Aorta (tissue), 5 donors: ENCODE measurements around the gene ETV6. TPM values are rescaled to one million over a fixed set of nuclear protein-coding genes. Genes with fewer than 3 reads are reported as not detected.
A peak's percentile ranks its signal among the peaks of the same experiment; 100 is the strongest.

Experiments
- ATAC-seq: fragments of 200-7000 bp; cut with Tn5 transposase; one replicate; pipeline ENCODE4 v1.9.1; 2022; ENCODE audit warnings: moderate library complexity; ENCODE audit not compliant: low FRiP score
- DNase-seq, 2 donors: peaks; one replicate each; pipeline ENCODE4 v3.0.0-alpha.2; 2020
- H3K27ac ChIP-seq, 2 donors: one replicate each; pipeline ENCODE4 v1.5.1; 2013; ENCODE audit warnings: low read length in 2 of 2, mild to moderate bottlenecking in 2 of 2, moderate library complexity in 2 of 2, control low read depth in 1 of 2, inconsistent platforms in 1 of 2, low read depth in 1 of 2
- H3K27me3 ChIP-seq, 2 donors: one replicate each; pipeline ENCODE4 v1.6.1; 2013; ENCODE audit warnings: control low read depth in 1 of 2, low read length in 1 of 2, mild to moderate bottlenecking in 1 of 2, moderate library complexity in 1 of 2; ENCODE audit not compliant: insufficient read depth in 2 of 2, control insufficient read depth in 1 of 2
- H3K36me3 ChIP-seq, 2 donors: one replicate each; pipeline ENCODE4 v1.6.1; 2013; ENCODE audit warnings: control low read depth in 1 of 2, low read length in 1 of 2, mild to moderate bottlenecking in 1 of 2; ENCODE audit not compliant: insufficient read depth in 2 of 2, control insufficient read depth in 1 of 2
- H3K4me1 ChIP-seq, 2 donors: one replicate each; pipeline ENCODE4 v1.6.1; 2013; ENCODE audit warnings: low read length in 2 of 2, control low read depth in 1 of 2, mild to moderate bottlenecking in 1 of 2, moderate library complexity in 1 of 2; ENCODE audit not compliant: insufficient read depth in 2 of 2, control insufficient read depth in 1 of 2
- H3K4me3 ChIP-seq, 2 donors: one replicate each; pipeline ENCODE4 v1.5.1; 2013; ENCODE audit warnings: low read length in 2 of 2, control low read depth in 1 of 2, mild to moderate bottlenecking in 1 of 2
- H3K9me3 ChIP-seq: one replicate; pipeline ENCODE4 v1.6.1; 2013; ENCODE audit warnings: mild to moderate bottlenecking, low read length; ENCODE audit not compliant: control insufficient read depth
- WGBS, 2 donors: extraction: QIAGEN DNeasy Blood & Tissue Kit; methylation state at CpG; one replicate each; pipeline ENCODE4 v1.1.7; 2013; 5-methylcytosine and 5-hydroxymethylcytosine counted together
- intact Hi-C, 2 donors: fragments of 100-400 bp; cut with DNase I; formaldehyde crosslinking; loops; one replicate each; pipeline versions ENCODE4 v1.14.2 to v1.15.0; 2022
- polyA plus RNA-seq, 2 donors: library from polyadenylated mRNA; stranded (reverse); fragments of 200-250 nt; gene quantifications; one replicate each; pipeline ENCODE4 v1.2.3, GENCODE V29; 2013
- total RNA-seq, 2 donors: library from RNA; stranded (reverse); fragmentation: NEBNext Ultra II Directional; extraction: Animal tissue kit (Norgen Biotek cat#: 25700); gene quantifications; one replicate each; pipeline ENCODE4 v1.2.1, GENCODE V29; 2021
- donor health status: healthy with polysubstance abuse.
- donor health status: Bipolar disorder and iron deficiency.
- donor health status: DM: no; HTN: no; CAD: no.
- donor health status: DM: no; HTN: no; CAD: no.
- donor health status: DM: yes; HTN: yes; CAD: no.

The ETV6 gene
- total and polyA plus RNA-seq, 4 donors = 6.9 to 113 (median 46.7) TPM

- WGBS, 2 donors = 90 to 93% methylated on average over 11 of the region's 11 CpGs
- no peak overlapping the region for H3K4me3 ChIP-seq
- DNase-seq (peak in 1 of 2 donors; percentile 78), ATAC-seq (no peak)
- H3K36me3 ChIP-seq = no peaks in the 10 kb centered on the region
- peaks cover 4 to 11% of the 10 kb centered on the region in 2 donors for H3K4me1 ChIP-seq
- H3K9me3 ChIP-seq = no peaks in the 10 kb centered on the region
- intact Hi-C loops = no loop called here
- H3K27me3 ChIP-seq = no peaks in the 10 kb centered on the region
- H3K27ac ChIP-seq = no peak overlapping the region
Observed at GRCh38 chr12:11749943-11750690, 100.6 kb downstream of the ETV6 start.

GRCh38 chr12:11752403-11753149 is 103.1 kb downstream of the ETV6 start:
- H3K27me3 ChIP-seq = no peaks in the 10 kb centered on the region
- DNase-seq (peak in 1 of 2 donors; percentile 59), ATAC-seq (peak; percentile 68)
- no peaks in the 10 kb centered on the region for H3K36me3 ChIP-seq
- no peaks in the 10 kb centered on the region for H3K9me3 ChIP-seq
- H3K4me1 ChIP-seq = peaks cover 4 to 21% of the 10 kb centered on the region in 2 donors
- peak overlapping the region; percentile 87 to 94 for H3K27ac ChIP-seq
- 73% methylated on average over 21 of the region's 21 CpGs for WGBS, 2 donors
- no peak overlapping the region for H3K4me3 ChIP-seq
- intact Hi-C loops = no loop called here

GRCh38 chr12:11753150-11753499 is 103.7 kb downstream of the ETV6 start:
- Histone ChIP-seq H3K27ac (peak overlapping the region; percentile 87 to 94), H3K4me1 (peaks cover 4 to 25% of the 10 kb centered on the region in 2 donors), H3K4me3 (no peak overlapping the region), H3K9me3 (no peaks in the 10 kb centered on the region), H3K36me3 (no peaks in the 10 kb centered on the region), H3K27me3 (no peaks in the 10 kb centered on the region)
- WGBS, 2 donors = 12 to 32% methylated on average over 2 of the region's 2 CpGs
- ATAC-seq (no peak), DNase-seq (no peak)
- intact Hi-C loops = no loop called here

- peaks cover 6 to 29% of the 10 kb centered on the region in 2 donors for H3K4me1 ChIP-seq
- no peak for DNase-seq
- intact Hi-C loops = loop anchor here in 1 of 2 donors (2.0 kb wide), 1 partner anchor 103 kb away; no protein-coding TSS in a partner anchor
- no peaks in the 10 kb centered on the region for H3K9me3 ChIP-seq
- ATAC-seq = peak; percentile 26
- H3K4me3 ChIP-seq = no peak overlapping the region
- H3K27ac ChIP-seq = peak overlapping the region; percentile 87 to 94
- H3K36me3 ChIP-seq = no peaks in the 10 kb centered on the region
- 23 to 42% methylated on average over 5 of the region's 5 CpGs for WGBS, 2 donors
- H3K27me3 ChIP-seq = no peaks in the 10 kb centered on the region
Observed at GRCh38 chr12:11753826-11754225, 104.4 kb downstream of the ETV6 start.

GRCh38 chr12:11754256-11754655 is 104.8 kb downstream of the ETV6 start:
- Histone ChIP-seq H3K27me3 (no peaks in the 10 kb centered on the region), H3K4me1 (peaks cover 9 to 29% of the 10 kb centered on the region in 2 donors), H3K27ac (peak overlapping the region; percentile 42 to 71), H3K9me3 (no peaks in the 10 kb centered on the region), H3K36me3 (no peaks in the 10 kb centered on the region), H3K4me3 (no peak overlapping the region)
- intact Hi-C loops = loop anchor here in 1 of 2 donors (2.0 kb wide), 1 partner anchor 103 kb away; no protein-coding TSS in a partner anchor
- WGBS, 2 donors = 53 to 58% methylated on average over 4 of the region's 4 CpGs
- ATAC-seq = no peak
- DNase-seq = no peak

- DNase-seq (no peak), ATAC-seq (no peak)
- 4 to 7% methylated on average over 5 of the region's 5 CpGs for WGBS, 2 donors
- Histone ChIP-seq H3K36me3 (no peaks in the 10 kb centered on the region), H3K27ac (peak overlapping the region; percentile 71 to 96), H3K27me3 (no peaks in the 10 kb centered on the region), H3K9me3 (no peaks in the 10 kb centered on the region), H3K4me1 (peaks cover 9 to 33% of the 10 kb centered on the region in 2 donors), H3K4me3 (no peak overlapping the region)
- intact Hi-C loops = loop anchor here in 1 of 2 donors (2.0 kb wide), 1 partner anchor 105 kb away; no protein-coding TSS in a partner anchor
Observed at GRCh38 chr12:11755302-11755930, 105.9 kb downstream of the ETV6 start.

- H3K4me1 ChIP-seq = peaks cover 9 to 33% of the 10 kb centered on the region in 2 donors
- intact Hi-C loops = no loop called here
- 9 to 11% methylated on average over 2 of the region's 2 CpGs for WGBS, 2 donors
- no peak overlapping the region for H3K4me3 ChIP-seq
- no peaks in the 10 kb centered on the region for H3K27me3 ChIP-seq
- peak overlapping the region; percentile 64 to 84 for H3K27ac ChIP-seq
- H3K36me3 ChIP-seq = no peaks in the 10 kb centered on the region
- ATAC-seq (no peak), DNase-seq (no peak)
- H3K9me3 ChIP-seq = no peaks in the 10 kb centered on the region
Observed at GRCh38 chr12:11756022-11756421, 106.5 kb downstream of the ETV6 start.

- no peak for DNase-seq
- Histone ChIP-seq H3K4me3 (no peak overlapping the region), H3K36me3 (no peaks in the 10 kb centered on the region), H3K27me3 (no peaks in the 10 kb centered on the region), H3K27ac (peak overlapping the region; percentile 64 to 84), H3K4me1 (peaks cover 9 to 33% of the 10 kb centered on the region in 2 donors), H3K9me3 (no peaks in the 10 kb centered on the region)
- intact Hi-C loops = no loop called here
- 83 to 84% methylated on average over 6 of the region's 6 CpGs for WGBS, 2 donors
- no peak for ATAC-seq
Observed at GRCh38 chr12:11756523-11756922, 107.0 kb downstream of the ETV6 start.
